GM19397 (cell line): ENCODE data around the gene TBC1D3B.
"Not testable (repeated sequence)": the region's sequence is repeated elsewhere in the genome, so short reads cannot be mapped to it uniquely, and the experiment has no call there.

Source experiments
- ATAC-seq: cut with Tn5 transposase; IDR thresholded peaks from one replicate; pipeline ENCODE4 v1.9.1; 2021; ENCODE audit warnings: mild to moderate bottlenecking, moderate library complexity; ENCODE audit not compliant: unreplicated experiment

Gene TBC1D3B

DNA sequence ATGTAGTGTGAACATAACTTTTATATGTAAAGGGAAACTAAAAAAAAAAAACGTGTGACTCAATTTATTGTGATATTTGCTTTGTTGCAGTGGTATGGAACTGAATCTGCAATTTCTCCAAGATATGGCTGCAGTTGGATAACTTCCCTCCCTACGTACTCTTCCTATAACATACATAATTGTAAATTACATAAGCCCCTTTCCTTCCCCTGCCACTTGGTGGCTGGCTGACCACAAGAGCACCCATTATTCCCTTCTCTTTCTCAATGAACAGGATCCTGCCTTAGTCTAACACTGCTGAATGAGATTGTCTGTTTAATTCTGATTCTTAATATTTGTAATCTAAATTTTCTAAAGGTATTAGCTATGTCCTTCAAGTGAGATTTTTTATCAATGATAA is 45.0 kb downstream of the TBC1D3B start:
- no peak for ATAC-seq

GRCh38 chr17:36130346-36130745 is 46.1 kb downstream of the TBC1D3B start:
- ATAC-seq, result no peak

DNA sequence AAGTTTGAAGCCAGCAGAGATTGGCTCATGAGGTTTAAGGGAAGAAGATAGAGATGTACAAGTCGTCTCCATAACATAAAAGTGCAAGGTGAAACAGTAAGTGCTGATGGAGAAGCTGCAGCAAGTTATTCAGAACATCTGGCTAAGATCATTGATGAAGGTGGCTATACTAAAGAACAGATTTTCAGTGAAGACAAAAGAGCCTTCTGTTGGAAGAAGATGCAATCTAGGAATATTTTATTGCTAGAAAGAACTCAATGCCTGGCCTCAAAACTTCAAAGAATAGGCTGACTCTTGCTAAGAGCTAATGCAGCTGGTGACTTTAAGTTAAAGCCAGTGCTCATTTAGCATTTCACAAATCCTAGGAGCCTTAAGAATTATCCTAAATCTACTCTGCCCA is 46.8 kb downstream of the TBC1D3B start:
- no peak for ATAC-seq

DNA sequence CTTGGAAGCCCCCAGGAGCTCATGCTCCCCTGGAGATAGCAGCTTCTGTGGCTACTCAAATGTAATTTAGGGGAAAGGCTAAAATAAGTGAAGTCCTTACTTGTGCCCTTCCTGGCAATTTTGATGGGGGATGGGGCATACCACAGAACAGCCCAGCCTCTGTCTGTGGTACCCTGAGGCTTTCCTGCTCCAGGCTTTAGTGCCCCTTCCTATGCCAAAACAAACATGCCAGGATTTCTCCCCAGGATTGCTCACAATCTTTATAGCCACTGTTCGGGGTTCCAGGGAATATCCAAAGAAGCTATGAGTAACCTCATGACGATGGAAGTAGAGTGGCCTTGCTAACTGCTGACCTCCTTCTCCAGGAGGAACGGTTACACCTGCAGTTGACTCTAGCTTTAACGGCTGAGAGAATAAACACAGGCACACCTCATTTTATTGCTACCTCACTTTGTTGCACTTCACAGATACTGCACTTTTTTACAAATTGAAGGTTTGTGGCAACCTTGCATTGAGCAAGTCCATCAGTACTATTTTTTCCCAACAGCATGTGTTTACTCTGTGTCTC is 47.9 kb downstream of the TBC1D3B start:
- no peak for ATAC-seq

DNA sequence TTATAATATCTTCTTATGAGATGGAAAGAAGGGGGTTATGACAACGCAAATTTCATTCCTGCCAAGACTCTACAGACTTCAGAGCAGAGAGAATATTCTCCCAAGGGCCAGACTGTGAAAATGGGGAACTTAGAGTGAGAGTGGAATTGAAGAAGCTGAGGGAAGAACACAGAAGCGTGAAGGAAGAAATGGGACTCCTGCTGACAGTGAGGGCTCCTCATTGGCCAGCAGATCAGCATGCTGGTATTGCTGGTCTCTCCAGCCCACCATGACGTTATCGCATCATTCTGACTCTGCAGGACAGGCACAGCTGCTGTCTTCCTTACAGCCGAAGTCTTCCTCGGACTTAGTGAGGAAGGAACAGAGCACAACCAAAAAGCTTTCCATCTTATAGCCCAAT is 48.5 kb downstream of the TBC1D3B start:
- no peak for ATAC-seq

DNA sequence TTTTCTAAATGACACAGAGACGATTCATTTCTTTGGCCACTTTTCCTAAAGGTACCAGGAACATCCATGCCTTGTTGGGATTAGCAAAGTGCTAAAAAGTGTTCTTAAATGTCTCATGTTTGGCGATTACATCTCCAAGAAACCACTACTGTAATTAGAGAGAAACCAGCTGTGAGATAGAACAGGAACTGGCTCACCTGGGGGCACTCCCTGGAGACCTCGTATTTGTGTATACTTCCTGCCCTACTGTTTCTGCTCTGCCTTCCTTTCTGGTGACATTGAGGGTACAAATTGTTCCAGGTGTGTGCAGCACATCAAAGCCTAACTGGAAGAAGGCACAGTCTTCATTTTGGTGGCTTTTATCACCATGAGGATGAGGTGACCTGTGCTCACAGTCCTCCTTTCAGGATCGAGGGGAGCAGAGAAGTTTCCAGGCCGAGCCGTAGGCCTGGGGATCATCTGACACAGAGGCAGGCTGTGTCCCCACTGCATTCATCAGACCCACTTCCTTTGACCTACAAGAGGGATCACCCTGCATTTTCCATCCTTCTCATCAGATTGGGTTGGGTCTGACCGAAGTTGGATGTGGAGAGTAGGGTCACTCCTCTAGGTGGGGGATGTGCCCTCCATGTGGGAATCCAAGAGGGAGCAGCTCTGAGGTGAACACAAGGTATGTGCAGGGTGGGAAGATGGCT is 49.1 kb downstream of the TBC1D3B start:
- no peak for ATAC-seq

DNA sequence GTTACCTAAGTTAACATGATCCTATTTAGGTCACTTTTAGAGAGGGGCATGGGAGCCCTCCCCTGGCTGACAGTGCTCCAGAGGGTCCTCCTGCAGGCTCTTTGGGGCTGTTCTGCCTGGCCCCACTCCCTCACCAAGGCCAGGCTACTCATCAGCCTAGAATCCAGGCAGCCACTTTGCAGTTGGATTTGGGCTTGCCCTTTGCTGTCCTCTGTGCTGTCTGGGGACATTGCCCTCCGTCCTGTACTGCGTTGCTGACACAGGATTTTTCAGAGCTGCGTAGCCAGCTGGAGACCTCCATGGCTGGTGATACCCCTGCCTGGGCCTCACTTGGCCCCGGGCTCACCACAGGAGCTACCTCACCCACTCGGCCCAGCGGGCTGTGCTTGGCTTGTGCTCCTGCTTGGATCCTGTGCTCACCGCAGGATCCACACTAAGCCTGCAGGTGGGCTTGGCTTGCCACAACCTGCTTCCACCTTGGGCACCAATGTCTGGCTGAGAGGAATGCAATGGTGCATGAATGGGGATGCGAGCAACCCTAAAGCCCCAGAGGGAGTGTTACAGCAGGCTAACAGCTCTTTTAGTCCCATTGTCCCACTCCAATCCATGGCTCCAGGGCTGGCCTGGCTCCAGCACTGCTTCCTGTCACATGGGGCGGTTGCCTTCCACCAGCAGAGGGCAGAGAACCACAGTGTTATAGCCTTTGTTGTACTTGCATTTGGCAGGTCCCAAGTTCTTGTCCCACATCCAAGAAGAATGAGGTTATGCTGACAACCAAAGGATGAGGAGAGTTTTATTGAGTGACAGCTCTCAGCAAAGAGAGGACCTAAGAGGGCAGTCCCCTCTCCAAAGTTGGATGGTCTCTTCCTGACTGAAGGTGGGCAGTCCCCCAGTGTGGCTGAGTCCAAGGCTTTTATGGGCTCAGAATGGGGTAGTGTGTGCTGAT is 51.3 kb downstream of the TBC1D3B start:
- no peak for ATAC-seq

GRCh38 chr17:36123431-36123830 is 53.0 kb downstream of the TBC1D3B start:
- no peak for ATAC-seq

GRCh38 chr17:36121099-36121498 is 55.3 kb downstream of the TBC1D3B start:
- not testable (repeated sequence) for ATAC-seq

DNA sequence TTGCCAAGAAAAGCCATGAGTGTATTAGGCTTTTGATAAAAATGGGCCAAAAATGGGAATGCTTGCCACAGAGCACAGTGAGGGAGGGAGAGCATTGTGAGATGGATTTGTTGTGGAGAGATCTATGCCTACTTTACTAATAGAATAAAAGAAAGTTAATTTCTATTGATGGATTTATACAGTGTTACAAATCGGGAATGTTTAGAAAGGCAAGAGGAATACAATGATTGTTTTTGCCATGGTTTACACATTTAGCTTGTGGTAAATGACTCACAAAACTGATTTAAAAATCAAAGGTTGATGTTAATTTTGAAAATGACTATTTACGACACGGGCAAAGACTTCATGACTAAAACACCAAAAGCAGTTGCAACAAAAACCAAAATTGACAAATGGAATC is 56.2 kb downstream of the TBC1D3B start:
- ATAC-seq, result no peak

GRCh38 chr17:36118477-36119353 is 57.7 kb downstream of the TBC1D3B start:
- no peak for ATAC-seq

DNA sequence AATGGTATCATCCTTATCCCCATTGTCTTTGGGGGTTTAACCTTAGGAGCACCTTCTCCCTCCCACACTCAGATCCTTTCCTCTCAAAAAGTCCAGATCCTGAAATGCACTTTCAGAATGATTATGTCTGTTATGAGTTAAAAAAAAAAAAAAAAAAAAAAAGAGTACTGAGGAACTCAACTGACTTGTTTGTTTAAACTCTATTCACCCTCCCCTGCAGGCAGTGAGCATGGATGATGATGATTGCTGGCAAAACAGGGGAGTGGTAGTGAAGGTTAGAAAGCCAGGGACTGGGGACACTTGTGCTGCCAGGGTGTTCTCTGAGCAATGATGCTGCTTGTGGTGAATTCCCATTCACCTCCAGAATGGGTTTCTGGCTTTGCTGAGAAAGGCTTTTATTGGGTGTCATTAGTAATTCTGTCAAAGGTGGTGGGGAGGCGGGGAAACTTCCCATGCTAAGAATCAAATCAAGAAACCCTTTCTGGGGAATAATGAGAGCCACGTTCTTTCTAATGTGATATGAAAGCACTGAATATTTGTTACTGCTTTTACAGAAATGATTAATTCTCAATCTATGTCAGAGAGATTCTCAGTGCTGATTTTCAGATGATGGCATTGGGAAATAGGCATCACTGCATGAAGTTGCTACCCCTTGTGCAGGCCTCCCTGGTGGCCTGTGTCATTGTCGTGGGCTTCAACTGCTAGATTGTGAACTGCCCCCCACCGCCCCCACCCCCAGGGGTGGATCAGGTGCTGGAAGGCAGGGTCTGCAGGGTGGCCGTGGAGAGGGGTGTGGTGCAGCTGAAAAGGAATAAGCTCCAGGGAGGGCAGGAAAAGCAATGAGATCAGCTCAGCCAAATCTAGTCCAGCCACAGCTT is 58.7 kb downstream of the TBC1D3B start:
- ATAC-seq, result no peak
